Stimulated activated CD4-positive, alpha-beta T cell treated with anti-CD3 and anti-CD28 coated beads, Interleukin-1b, Interleukin-23, amount 100 ng/mL, for 24 hours (primary cell): ENCODE results near the gene ELMO2.
A peak's percentile ranks its signal among the peaks of the same experiment; 100 is the strongest.
"Not testable (repeated sequence)": the region's sequence is repeated elsewhere in the genome, so short reads cannot be mapped to it uniquely, and the experiment has no call there.

Source experiments
- DNase-seq, 4 experiments: peaks; one replicate each; pipeline ENCODE4 v3.0.0-alpha.2; 2020; ENCODE audit warnings: low read depth in 4 of 4, low spot score in 1 of 4

The ELMO2 gene

DNA sequence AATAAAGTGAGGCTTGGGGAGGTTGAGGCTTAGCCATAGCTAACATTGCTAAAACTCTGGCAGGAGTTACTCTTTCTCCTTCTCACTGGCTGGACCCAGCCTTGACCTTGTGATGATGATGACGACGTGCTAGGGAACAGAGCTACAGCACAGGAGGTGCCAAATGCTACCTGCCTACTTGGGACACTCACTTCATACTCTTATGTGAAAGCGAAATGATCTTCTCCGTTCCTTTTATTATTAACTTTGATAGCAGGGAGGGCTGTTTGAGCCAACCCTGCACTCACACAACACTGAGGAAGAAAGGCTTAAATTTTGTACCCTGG, 1.2 kb upstream of the ELMO2 start:
- DNase-seq: no peak

DNA sequence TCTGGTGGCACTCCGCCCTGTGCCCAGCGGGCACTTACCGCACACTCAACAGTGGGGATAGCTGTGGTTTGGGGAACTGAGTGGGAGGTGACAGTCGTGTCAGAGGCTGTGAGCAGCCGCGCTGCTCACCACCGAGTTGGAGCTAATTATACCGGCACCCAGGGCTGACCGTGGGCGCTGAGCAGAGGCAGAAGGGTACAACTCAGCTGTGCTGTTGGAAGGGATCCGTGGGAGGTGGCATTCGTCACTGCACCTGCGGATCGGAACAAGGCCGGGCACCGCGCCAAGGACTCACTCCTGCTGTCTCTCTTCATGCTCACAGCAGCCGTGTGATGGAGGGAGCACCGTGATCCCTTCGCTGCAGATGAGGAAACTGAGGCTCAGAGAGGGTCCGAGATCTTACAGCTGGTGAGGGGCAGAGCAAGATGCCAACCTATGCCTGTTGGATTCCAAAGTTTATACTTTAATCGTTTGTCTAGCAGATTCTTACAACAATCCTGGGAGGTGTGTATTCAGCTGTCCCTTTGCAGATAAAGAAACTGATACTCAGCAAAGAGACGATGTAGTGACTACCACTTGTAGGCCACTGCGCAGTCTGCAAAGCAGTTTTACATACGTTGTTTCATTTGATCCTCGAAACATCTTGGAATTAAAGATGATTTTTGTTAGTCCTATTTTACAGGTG, 713 bp upstream of the ELMO2 start:
- peak; percentile 80 to 86 (median 82) for DNase-seq

DNA sequence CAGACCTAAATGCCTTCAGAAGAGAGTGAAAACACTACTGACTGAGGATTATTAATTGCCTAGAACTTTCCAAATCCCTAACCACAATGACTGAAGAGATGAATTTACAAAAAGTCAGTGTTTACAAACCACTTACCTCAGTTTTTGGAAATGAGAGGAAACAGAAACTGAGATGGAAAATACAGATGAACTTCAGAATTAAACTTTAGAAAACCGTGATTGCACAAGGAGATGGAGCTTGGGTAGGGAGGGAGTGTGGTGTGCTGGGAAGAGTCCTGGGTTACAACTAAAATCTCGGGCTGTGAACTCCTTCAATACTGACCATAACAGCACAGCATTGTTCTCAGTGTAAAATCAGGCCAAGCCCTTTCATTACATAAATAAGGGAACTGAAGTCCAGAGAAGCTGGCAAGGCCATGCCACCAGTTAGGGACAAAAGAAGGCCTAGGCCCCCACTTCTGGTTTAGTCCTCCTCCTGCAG, 4.0 kb downstream of the ELMO2 start:
- no peak for DNase-seq

DNA sequence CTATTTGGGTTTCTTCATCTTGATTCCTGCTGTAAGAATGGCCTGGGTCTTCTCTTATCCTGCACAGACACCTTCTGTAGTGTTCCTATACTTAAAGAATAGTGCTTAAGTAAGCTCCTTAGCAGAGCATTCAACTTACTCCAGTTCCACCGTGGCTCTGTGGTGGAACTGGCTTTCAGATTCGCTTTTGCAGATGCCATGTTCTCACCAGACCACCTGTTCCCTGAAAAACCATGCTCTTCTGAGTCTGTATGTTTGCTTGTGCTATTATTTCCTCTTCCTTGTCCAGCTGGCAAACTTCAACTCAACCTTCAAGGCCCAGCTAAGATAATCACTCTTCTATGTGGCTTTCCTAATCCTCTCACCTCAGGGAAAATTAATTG, 4.9 kb downstream of the ELMO2 start:
- no peak for DNase-seq

DNA sequence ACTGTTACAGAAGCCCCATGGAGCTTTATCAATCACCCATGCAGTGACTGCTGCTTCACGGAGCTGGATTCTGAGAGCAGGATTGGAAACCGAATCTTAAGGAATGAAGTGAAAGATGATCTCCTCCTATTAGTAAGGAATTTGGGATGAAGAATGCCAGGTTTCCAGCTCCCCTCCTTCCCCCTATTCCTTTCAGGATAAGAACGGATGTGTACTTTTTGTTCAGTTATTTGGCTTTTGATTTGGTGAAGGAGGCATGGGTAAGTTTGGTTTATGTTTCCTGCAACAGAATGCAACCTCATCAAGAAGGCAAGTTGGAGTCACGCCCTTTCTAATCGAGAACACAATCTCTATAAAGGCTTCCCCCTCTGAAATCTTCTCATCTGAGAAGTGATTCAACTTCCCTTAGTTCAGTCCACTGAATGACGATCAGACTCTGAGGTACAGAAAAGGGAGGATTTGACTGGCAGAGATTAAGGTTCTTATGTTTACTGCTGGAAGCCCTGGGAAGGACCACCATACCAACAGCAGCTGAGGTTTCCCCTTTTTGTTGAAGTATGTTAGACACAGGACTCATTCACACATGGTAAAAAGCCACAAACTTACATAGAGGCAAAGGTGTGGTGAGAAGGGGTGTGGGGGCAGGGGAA, 5.5 kb downstream of the ELMO2 start:
- DNase-seq: no peak

DNA sequence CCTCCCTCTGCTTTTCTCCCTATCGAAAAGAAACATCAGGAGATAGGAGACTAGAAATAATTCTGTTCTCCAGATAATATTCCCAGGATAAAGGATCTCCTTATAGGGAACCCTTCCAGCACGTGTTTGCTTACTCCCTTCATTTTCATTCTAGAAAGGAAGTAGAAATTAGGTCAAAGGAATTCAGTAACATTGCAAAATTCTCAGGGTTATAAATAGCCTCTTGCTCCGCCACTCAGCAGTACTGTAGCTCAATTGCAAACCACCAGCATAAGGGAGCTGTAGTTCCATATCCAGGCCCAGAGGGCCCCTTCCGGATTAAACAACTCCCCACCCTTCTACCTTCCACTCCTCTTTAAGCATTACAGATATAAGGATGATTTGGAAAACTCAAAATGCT, 6.2 kb downstream of the ELMO2 start:
- DNase-seq: no peak

DNA sequence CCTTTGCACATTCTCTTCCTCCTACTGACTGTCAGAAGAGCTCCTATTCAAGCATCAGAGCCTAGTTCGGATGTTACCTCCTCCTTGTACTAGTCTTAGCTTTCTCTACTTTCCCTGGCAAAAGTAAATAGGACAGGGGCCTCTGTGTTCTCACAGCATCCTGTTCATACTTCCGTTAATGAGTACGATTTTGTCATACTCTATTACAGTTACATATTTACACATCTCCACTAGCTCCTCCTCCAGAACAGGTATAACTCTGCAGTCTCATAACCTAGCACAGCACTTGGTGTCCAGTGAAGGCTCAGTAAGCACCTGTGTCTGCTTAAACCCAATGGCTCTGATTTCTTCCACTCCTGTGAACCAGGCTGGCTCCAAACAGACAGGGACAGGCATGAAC, 7.0 kb downstream of the ELMO2 start:
- no peak for DNase-seq

DNA sequence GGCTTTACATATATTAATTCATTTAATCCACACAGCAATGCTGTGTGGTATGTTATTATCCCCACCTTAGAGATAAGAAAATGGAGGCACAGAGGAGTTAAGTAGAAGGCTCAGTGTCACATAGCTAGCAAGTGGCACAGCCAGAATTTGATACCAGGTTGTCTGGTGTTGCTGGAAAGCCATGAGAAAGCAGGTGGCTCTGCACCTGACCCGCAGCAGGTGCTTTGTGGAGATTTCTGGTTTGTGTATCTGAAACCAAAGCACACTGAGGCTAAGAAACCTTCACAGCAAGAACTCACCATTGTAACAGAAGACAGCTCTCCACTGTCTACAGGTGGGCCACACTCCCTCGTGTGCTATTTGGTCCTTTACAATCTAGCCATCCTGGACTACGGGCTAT, 7.5 kb downstream of the ELMO2 start:
- DNase-seq: no peak

DNA sequence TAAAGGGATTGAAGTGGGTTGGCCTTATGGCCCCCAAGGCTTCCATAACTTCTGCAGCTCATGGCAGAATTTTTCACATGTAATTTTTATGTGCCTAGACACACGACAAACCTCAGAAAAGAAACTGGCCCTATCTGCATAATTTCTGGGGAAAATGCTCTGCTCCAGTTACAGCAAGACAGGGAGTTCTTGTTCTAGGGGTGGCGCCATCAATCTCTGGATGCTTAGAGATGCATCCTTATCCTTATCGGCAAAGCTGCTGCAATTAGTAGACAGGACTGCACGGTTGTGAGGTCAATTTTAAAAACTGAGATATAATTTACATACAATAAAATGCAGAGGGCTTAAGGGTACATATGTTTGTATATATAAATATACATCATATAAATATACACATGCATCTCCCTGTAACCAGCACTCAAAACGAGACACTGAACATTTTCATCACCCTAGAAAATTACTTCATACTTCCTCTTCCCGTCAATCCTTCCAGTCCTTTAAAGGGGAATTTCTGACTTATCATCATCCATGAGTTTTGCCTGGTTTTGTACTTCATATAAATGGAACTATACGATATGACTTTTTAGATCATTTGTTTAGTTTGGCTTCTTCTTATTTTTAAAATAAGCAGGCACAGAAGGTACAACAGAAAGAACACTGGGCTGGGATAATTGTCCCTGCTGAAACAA, 10.2 kb downstream of the ELMO2 start:
- no peak for DNase-seq

DNA sequence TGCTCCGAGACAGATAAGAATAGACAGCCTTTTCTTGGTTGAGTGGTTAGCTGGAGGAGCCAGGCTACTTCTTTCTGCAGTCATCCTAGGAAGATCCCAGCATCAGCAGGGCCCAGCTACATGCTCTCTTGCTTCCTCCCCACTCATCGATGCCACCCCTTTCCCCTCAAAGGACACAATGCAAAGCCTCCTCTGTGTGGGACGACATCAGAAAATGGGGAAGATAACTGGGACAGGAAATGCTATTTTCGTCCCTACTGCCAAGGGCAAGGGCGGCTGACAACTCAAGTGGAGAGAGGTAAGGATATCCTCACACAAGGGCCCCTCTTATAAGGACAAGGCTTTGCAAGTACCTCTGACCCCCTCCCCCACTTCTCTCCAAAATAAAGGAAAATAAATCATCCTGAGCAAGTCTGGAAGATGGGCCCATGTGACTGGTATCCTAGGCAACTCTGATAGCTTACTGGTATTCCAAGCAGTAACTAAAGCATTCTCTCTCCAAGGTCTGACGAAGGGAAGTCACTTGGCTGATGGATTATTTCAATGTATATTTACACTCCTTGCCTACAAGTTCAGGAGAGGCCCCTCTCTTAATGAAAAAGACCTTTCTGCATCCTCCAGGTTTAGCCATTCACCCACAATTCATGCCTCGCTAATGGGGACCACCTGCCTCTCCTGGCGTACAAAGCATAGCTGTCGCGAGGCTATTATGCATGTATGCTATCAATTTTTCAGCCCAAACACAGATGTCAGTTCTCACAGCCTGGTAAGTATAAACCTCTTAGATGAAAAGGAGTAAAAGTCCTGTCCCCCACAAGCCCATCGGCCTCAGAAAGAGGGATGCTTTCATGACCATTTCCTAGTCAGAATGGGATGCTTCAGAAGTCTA, 11.3 kb downstream of the ELMO2 start:
- no peak for DNase-seq

DNA sequence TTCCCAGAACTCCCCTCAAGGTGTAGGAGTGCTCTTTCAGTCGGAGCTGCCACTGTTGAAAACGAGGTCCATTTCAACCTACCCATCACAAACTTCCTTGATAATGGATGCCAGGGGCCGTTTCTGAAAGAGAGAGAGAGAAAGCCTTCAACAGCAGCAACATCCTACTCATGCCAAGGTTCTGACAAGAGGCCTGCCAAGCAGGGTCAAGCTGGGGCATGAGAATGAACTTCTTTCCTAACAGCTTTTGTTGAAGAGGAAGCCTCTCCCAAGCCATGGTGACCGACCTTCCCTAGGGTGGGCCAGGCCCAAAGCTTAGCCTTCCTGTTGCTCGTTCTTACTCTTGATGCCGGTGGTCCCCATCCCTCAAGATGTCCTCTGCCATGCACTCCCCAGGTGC, 12.4 kb downstream of the ELMO2 start:
- no peak for DNase-seq

DNA sequence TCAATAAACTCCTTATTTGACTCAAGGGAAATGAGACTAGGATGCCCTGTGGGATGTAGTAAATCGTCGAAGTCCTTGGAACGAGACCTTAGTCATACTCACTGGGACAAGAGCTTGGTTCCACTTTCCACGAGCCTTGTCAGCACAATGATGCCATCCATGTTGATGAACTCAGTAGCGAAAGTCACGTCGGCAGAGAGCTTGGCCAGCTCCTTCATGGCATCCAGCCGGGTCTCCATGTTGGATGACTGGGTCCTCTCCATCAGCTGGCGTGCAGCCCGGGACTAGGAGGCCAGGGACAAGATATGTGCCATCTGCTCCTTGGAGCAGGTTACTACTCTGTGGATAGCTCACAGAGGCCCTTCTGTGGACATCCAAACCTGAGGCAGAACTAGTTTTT, 17.5 kb downstream of the ELMO2 start:
- DNase-seq: no peak

DNA sequence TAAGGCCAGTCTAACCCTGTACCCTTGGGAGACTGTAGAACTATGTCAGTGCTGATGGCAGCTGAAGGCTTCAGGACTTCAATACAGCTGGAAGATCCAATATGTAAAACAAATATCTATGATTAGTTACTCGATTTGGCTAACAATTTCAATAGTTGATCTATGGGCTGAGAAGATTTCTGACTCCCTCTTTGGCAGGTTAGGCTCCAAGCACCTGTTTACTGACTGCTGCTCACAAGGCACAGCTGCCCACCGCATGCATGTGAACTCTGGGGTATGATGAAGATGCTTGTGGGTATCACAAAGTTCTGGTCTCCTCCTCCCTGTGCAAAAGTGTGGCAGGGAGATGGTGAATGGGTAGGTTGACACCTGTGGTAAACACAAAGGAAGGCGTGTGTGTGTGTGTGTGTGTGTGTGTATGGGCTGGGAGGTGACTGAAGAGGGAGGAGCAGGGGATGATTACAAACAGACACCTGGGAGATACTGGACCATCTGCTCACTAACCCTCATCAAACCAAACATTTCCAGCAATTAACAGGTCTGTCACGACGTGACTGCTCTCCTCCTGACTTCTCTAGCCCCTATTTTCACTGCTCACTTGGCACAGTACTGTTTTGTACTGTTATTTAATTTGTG, 18.1 kb downstream of the ELMO2 start:
- no peak for DNase-seq

DNA sequence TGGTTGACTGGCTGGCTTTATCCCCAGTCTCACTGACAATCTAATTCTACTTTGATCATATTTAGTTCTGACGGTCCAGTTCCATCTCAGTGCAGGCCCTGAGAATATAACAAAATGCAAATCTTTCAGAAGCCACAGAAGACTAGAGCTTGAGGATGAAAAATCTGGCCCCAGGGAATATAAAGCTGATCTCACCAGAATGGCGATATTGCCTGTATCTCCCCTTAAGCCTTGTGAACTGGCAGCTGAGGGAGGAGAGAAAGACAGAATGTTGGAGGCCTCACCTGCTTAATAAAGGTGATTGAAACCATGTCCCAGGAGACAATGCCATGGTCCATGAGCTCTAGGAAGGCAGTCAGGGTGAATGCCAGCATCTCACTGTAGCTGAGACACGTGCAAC, 19.4 kb downstream of the ELMO2 start:
- DNase-seq: not testable (repeated sequence)

DNA sequence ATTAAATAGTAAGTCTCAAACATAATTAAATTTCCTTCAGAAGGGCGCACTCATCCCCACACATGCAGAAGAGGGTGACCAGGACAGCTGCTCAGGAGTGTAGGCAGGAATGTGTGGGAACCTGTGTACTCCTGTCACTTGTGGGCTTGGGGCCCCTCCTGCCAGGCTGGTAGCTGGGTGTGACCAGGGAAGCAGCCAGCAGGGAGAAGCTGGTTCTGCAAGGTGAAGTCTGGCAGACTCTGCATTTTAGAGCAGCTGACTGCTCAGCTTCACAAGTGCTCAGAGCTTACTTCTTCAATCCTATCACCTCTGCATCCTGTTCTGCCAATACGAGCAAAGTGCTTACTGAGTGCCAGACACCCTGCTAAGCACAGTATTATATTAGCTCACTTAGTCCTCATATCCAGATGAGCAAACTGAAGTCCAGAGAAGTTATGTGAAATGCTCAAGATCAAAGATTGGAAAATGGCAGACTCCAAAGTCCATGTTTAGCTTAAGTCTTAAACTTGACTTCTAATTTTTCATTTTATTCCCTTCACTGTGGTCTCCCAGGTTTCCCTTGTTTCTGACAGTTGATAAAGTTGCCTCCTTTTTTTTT, 27.9 kb downstream of the ELMO2 start:
- DNase-seq: no peak

DNA sequence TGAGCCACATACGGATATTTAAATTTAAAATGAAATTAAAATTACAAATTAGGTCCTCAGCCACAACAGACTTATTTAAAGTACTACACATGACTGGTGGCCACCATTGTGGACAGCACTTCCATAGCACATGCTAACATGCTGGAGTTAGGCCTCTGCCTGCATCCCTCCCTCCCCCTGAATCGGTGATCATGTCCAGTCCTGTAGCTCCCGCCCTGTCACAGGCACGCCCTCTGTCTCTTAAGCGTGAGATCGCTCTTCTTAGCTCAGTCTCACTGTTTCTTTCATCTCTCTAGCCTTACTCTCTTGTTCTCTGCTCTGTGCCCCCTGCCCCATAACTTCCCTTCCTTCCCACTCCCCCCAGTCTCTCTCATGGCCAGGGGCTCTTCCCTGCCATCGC, 28.9 kb downstream of the ELMO2 start:
- DNase-seq: no peak

DNA sequence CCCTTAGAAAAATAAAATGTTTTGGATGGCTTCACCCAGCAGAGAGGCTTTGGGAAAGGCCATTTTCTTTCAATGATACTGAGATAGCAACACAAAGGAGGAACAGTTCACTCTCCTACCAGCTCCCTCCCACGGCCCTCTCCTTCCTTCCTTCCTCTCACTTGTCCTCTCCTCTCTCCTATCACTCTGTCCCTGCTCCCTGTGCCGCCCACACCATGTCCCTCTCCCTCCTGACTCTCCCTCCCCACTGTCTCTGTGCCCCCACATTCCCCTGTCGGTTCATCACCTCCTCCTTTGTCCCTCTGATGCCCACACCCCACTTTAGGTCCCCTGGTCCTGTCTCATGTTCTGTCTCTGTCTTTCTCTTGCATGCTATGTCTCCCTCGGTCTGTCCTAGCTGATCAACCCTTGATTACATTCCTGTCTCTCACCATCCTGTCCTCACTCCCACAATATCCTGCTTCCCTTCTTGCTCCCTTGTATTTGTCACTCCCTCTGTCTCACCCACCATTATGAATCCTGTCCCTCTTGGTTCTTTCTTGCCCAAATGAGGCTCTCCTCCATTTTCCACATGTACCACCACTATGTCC, 30.1 kb downstream of the ELMO2 start:
- DNase-seq: no peak

DNA sequence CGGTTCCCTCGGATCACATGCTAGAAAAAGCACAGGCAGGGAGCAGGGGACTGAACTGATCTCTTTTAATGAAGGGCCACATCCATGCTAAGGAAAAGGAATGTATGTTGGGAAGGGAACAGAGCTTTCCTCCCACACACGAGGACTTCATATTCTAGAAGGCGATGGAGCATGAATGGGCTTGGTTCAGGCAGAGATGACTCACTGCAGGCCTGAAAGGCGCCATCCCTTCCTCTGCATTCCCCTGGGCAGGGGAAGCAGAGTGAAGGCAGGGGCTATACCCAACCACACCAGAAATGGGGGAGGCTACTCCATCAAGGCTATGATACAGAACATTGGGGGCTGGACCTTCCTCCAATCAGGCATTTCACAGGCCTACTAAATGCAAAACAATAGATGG, 30.6 kb downstream of the ELMO2 start:
- DNase-seq: no peak

DNA sequence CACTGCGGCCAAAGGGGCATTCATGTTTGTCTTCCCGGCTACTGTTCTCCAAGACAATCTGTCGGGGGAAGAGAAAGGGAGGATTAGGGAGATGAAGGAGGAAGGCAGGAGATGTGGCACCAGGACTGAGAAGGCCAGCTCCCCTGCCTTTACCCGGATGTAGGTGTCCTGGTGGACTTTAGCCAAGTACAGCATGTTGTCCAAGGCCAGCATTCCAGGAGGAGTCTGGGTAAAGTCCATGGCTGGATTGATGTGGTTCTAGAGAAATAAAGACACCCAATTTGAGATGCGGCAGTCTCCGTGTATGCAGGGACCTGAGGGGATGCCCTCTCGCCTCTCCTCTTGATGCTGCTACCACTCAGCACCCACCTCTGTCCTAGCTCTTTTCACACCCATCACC, 32.0 kb downstream of the ELMO2 start:
- DNase-seq: no peak

DNA sequence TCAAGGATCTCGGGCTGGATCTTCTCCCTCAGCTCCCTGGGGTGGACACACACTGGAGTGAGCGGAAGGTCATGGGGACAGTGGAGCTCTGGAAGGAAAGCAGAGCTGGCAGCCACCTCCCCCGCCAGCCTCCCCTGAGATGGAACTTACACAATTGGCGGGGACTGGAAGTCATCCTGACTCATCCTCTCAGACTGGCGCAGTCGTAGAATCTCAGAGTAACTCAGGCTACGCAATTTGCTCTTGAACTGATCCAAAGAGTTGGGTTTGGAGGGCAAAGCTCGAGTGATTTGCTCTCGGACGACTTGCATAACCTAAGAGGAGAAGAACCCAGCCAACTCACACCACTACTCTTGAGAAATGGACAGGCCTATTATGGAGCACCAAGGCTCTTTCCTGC, 34.8 kb downstream of the ELMO2 start:
- DNase-seq: no peak
